OCI-LY7 (cell line): Measurements from ENCODE around the gene MKI67.

ENCODE experiments used
- CTCF ChIP-seq: fragments of 200-600 bp; sonication (generic); conservative IDR thresholded peaks from 2 replicates; pipeline ENCODE4 v1.5.1; 2014; ENCODE audit warnings: mild to moderate bottlenecking, antibody characterized with exemption, low read length, moderate library complexity, mixed read lengths
- EZH2phosphoT487 ChIP-seq: fragments of 200-600 bp; sonication (generic); IDR thresholded peaks from 2 replicates; pipeline ENCODE4 v1.6.1; 2018; ENCODE audit warnings: low read depth, borderline replicate concordance, mild to moderate bottlenecking, mixed run types, antibody characterized with exemption, low read length, moderate library complexity, mixed read lengths

GRCh38 chr10:128073890-128074289 lies 52.3 kb downstream of the MKI67 start:
- no peak for TF ChIP-seq CTCF
- TF ChIP-seq EZH2phosphoT487, result no peak
